ENCODE measurements around the gene ERMAP. TPM values are rescaled to one million over a fixed set of nuclear protein-coding genes. Genes with fewer than 3 reads are reported as not detected.

ERMAP gene
- total RNA-seq, 4 donors from 2014 or later, result 11.2 to 15.3 (median 13.6) TPM

GRCh38 chr1:42876009-42876408 is 59.1 kb downstream of the ERMAP start:
- Histone ChIP-seq H3K36me3 (no peaks in the 10 kb centered on the region), H3K27me3 (no peaks in the 10 kb centered on the region), H3K4me3 (no peak overlapping the region), H3K27ac (no peak overlapping the region), H3K9me3 (no peaks in the 10 kb centered on the region), H3K4me1 (no peaks in the 10 kb centered on the region)
- TF ChIP-seq POLR2A (IDR thresholded peaks at IDR 0.05) (no peak), CTCF (IDR thresholded peaks at IDR 0.05) (no peak)
- no peak for DNase-seq

- no peak overlapping the region for H3K27ac ChIP-seq
- no peaks in the 10 kb centered on the region for H3K36me3 ChIP-seq
- no peak overlapping the region for H3K4me3 ChIP-seq
- no peak for DNase-seq
- TF ChIP-seq POLR2A (IDR thresholded peaks at IDR 0.05) (no peak), CTCF (IDR thresholded peaks at IDR 0.05) (no peak)
- H3K27me3 ChIP-seq, result no peaks in the 10 kb centered on the region
- H3K9me3 ChIP-seq, result no peaks in the 10 kb centered on the region
- no peaks in the 10 kb centered on the region for H3K4me1 ChIP-seq
These were observed 60.5 kb downstream of the ERMAP start for GRCh38 chr1:42877380-42877779.

- Histone ChIP-seq H3K27me3 (no peaks in the 10 kb centered on the region), H3K4me3 (no peak overlapping the region), H3K9me3 (no peaks in the 10 kb centered on the region), H3K27ac (no peak overlapping the region), H3K36me3 (no peaks in the 10 kb centered on the region), H3K4me1 (no peaks in the 10 kb centered on the region)
- no peak for TF ChIP-seq CTCF (IDR thresholded peaks at IDR 0.05)
- no peak for TF ChIP-seq POLR2A (IDR thresholded peaks at IDR 0.05)
- no peak for DNase-seq
These were observed 63.5 kb downstream of the ERMAP start for GRCh38 chr1:42880384-42880783.

- no peaks in the 10 kb centered on the region for H3K27me3 ChIP-seq
- DNase-seq, result no peak
- H3K9me3 ChIP-seq, result no peaks in the 10 kb centered on the region
- no peak overlapping the region for H3K27ac ChIP-seq
- TF ChIP-seq POLR2A (IDR thresholded peaks at IDR 0.05), result no peak
- H3K36me3 ChIP-seq, result no peaks in the 10 kb centered on the region
- no peak overlapping the region for H3K4me3 ChIP-seq
- H3K4me1 ChIP-seq, result no peaks in the 10 kb centered on the region
These were observed 69.3 kb downstream of the ERMAP start for GRCh38 chr1:42886046-42886739.

- H3K9me3 ChIP-seq, result no peaks in the 10 kb centered on the region
- TF ChIP-seq POLR2A (IDR thresholded peaks at IDR 0.05), result no peak
- TF ChIP-seq CTCF (IDR thresholded peaks at IDR 0.05), result no peak
- H3K27me3 ChIP-seq, result no peaks in the 10 kb centered on the region
- H3K4me1 ChIP-seq, result no peaks in the 10 kb centered on the region
- no peak for DNase-seq
- H3K36me3 ChIP-seq, result no peaks in the 10 kb centered on the region
- H3K4me3 ChIP-seq, result no peak overlapping the region
- no peak overlapping the region for H3K27ac ChIP-seq
These were observed 69.9 kb downstream of the ERMAP start for GRCh38 chr1:42886800-42887199.

GRCh38 chr1:42887366-42887765 is 70.4 kb downstream of the ERMAP start:
- H3K27ac ChIP-seq, result no peak overlapping the region
- no peak for TF ChIP-seq POLR2A (IDR thresholded peaks at IDR 0.05)
- TF ChIP-seq CTCF (IDR thresholded peaks at IDR 0.05), result no peak
- no peaks in the 10 kb centered on the region for H3K4me1 ChIP-seq
- DNase-seq, result peak in 1 of 3 donors; percentile 44
- no peaks in the 10 kb centered on the region for H3K9me3 ChIP-seq
- H3K27me3 ChIP-seq, result no peaks in the 10 kb centered on the region
- no peaks in the 10 kb centered on the region for H3K36me3 ChIP-seq
- no peak overlapping the region for H3K4me3 ChIP-seq

Measured in Peyer's patch (tissue), 4 donors.